GM12878 (cell line): Measurements from ENCODE around the gene RGS14. TPM values are rescaled to one million over a fixed set of nuclear protein-coding genes. Genes with fewer than 3 reads are reported as not detected.

Experiments
- ATAC-seq: fragments of 200-7000 bp; cut with Tn5 transposase; 3 replicates; pipeline ENCODE4 v1.9.1; 2020; ENCODE audit warnings: mild to moderate bottlenecking, moderate library complexity
- BruUV-seq: library from RNA; stranded (reverse); fragments of 400-500 nt; replicated peaks from 2 replicates; lab custom pipeline; 2021; lab: Mats Ljungman, UMichigan
- CTCF ChIA-PET: fragments of 300-600 bp; sonication (Branson Sonifier 250); formaldehyde crosslinking; extraction: SDS; loops from one replicate; lab custom pipeline; 2021; ENCODE audit warnings: inconsistent platforms; lab: Yijun Ruan, JAX
- POLR2A ChIA-PET: fragments of 350-600 bp; formaldehyde crosslinking; extraction: SDS; loops from one replicate; lab custom pipeline; 2021; ENCODE audit warnings: inconsistent platforms; lab: Charles Lee
- RAD21 ChIA-PET: fragments of 300-600 bp; sonication (Branson Sonifier 250); formaldehyde crosslinking; loops from one replicate; lab custom pipeline; 2023; ENCODE audit warnings: antibody characterized with exemption; ENCODE audit not compliant: unreplicated experiment; lab: Charles Lee
- SMC1A ChIA-PET: fragments of 300-600 bp; sonication (Branson Sonifier 250); formaldehyde crosslinking; loops from one replicate; lab custom pipeline; 2023; ENCODE audit not compliant: unreplicated experiment, uncharacterized antibody; lab: Charles Lee
- DNase-seq: peaks from one replicate; pipeline ENCODE4 v3.0.0-alpha.2; 2011; ENCODE audit warnings: low read depth, low spot score
- FAIRE-seq: peaks from 3 replicates; lab custom pipeline; 2011; peaks lifted over from hg19 to GRCh38; lab: Jason Lieb, UNC
- H2AFZ ChIP-seq: 2 replicates; pipeline ENCODE4 v1.6.0; 2011; ENCODE audit warnings: low read depth, low read length, control low read depth; ENCODE audit not compliant: control insufficient read depth
- H3K27ac ChIP-seq: 2 replicates; pipeline ENCODE4 v1.5.1; 2011; ENCODE audit warnings: control low read depth; ENCODE audit not compliant: control insufficient read depth, insufficient read depth
- H3K27me3 ChIP-seq, 2 experiments: replicated peaks in 1 of 2; 2 replicates each; pipeline versions ENCODE4 v1.6.0 to v1.6.1; 2011; ENCODE audit warnings: low read length in 1 of 2; ENCODE audit not compliant: control insufficient read depth in 2 of 2, insufficient read depth in 2 of 2
- H3K36me3 ChIP-seq, 2 experiments: 2 replicates each; pipeline ENCODE4 v1.5.1; 2011; ENCODE audit warnings: low read length in 1 of 2; ENCODE audit not compliant: control insufficient read depth in 2 of 2, insufficient read depth in 2 of 2
- H3K4me1 ChIP-seq: 2 replicates; pipeline ENCODE4 v1.6.1; 2011; ENCODE audit warnings: mild to moderate bottlenecking, low read length, moderate library complexity, mixed read lengths; ENCODE audit not compliant: control insufficient read depth, insufficient read depth
- H3K4me2 ChIP-seq: 2 replicates; pipeline ENCODE4 v1.6.0; 2011; ENCODE audit warnings: control low read depth; ENCODE audit not compliant: control insufficient read depth, insufficient read depth
- H3K4me3 ChIP-seq: fragments of 200-600 bp; sonication (generic); 2 replicates; pipeline ENCODE4 v1.5.1; 2016
- H3K79me2 ChIP-seq: 2 replicates; pipeline ENCODE4 v1.6.0; 2011; ENCODE audit warnings: low read length; ENCODE audit not compliant: control insufficient read depth, insufficient read depth
- H3K9ac ChIP-seq: 2 replicates; pipeline ENCODE4 v1.8.0; 2011; ENCODE audit warnings: low read length, control low read depth, mixed read lengths; ENCODE audit not compliant: control insufficient read depth, insufficient read depth
- H3K9me3 ChIP-seq: replicated peaks from 3 replicates; pipeline ENCODE4 v1.5.1; 2011; ENCODE audit warnings: mild to moderate bottlenecking, low read length; ENCODE audit not compliant: control insufficient read depth, insufficient read depth
- H4K20me1 ChIP-seq: 2 replicates; pipeline ENCODE4 v1.6.0; 2011; ENCODE audit not compliant: control insufficient read depth, insufficient read depth
- FOXK2 ChIP-seq: fragments of 450-650 bp; IDR thresholded peaks from 2 replicates; pipeline ENCODE4 v1.6.1; 2017; ENCODE audit warnings: mild to moderate bottlenecking, moderate library complexity
- GABPA ChIP-seq: IDR thresholded peaks from 2 replicates; pipeline ENCODE4 v1.6.1; 2014; ENCODE audit warnings: antibody characterized with exemption, low read depth, mild to moderate bottlenecking, inconsistent platforms
- GATAD2B ChIP-seq: fragments of 450-650 bp; conservative IDR thresholded peaks from 2 replicates; pipeline ENCODE4 v1.6.1; 2017; ENCODE audit warnings: low read depth, mild to moderate bottlenecking, moderate library complexity
- HCFC1 ChIP-seq: fragments of 150-350 bp; IDR thresholded peaks from 2 replicates; pipeline ENCODE4 v1.6.1; 2014; ENCODE audit warnings: low read length
- JUND ChIP-seq: IDR thresholded peaks from 2 replicates; pipeline ENCODE4 v1.6.1; 2012; ENCODE audit warnings: low read depth, mild to moderate bottlenecking, low read length, improper control_type of control experiment, moderate library complexity
- MTA2 ChIP-seq: fragments of 450-650 bp; IDR thresholded peaks from 2 replicates; pipeline ENCODE4 v1.6.1; 2016; ENCODE audit warnings: low read depth, mild to moderate bottlenecking, moderate library complexity
- NR2C2 ChIP-seq: IDR thresholded peaks from 2 replicates; pipeline ENCODE4 v1.6.1; 2011; ENCODE audit warnings: borderline replicate concordance, low read depth; ENCODE audit not compliant: control insufficient read depth, insufficient read length
- RELA ChIP-seq: fragments of 450-650 bp; IDR thresholded peaks from 2 replicates; pipeline ENCODE4 v1.8.0; 2014; ENCODE audit warnings: borderline replicate concordance; ENCODE audit not compliant: partially characterized antibody
- RUNX3 ChIP-seq: IDR thresholded peaks from 2 replicates; pipeline ENCODE4 v1.6.1; 2012; ENCODE audit warnings: low read length, inconsistent platforms
- SIN3A ChIP-seq: IDR thresholded peaks from 2 replicates; pipeline ENCODE4 v1.6.1; 2012; ENCODE audit warnings: low read depth, low read length, improper control_type of control experiment
- WGBS: methylation state at CpG from one replicate; pipeline ENCODE4 v1.1.6; 2016; ENCODE audit warnings: low lambda C conversion rate; ENCODE audit not compliant: insufficient replicate concordance, insufficient coverage; ENCODE audit errors: missing lambda C conversion rate; 5-methylcytosine and 5-hydroxymethylcytosine counted together
- in situ Hi-C: fragments of 300-500 bp; cut with MboI; formaldehyde crosslinking; loops from 9 replicates; pipeline ENCODE4 v1.14.3; 2018; ENCODE audit warnings: mixed read lengths
- intact Hi-C: fragments of 100-400 bp; cut with micrococcal nuclease; formaldehyde crosslinking; loops from one replicate; pipeline ENCODE4 v1.14.2; 2022; ENCODE audit not compliant: unreplicated experiment
- polyA plus RNA-seq, 11 experiments: library from polyadenylated mRNA; depleted of rRNA in 4 of 11; unstranded in 6 of 11; stranded (reverse) in 5 of 11; fragments of >200 nt; fragmentation: Nextera tagmentation in 4 of 11; fragmentation: Illumina TruSeq in 1 of 11; extraction: Ambion mirVana in 4 of 11; extraction: Trizol in 1 of 11; gene quantifications; 1 replicate in 1 of 11; 2 replicates in 10 of 11; pipeline versions ENCODE4 v1.2.1 to v1.2.3, GENCODE V29; 2011 to 2016; ENCODE audit warnings: inconsistent platforms in 2 of 11, missing spikeins in 2 of 11, low read depth in 1 of 11
- total RNA-seq, 4 experiments: library from RNA; depleted of rRNA in 3 of 4; stranded (reverse); fragments of >200 nt in 3 of 4; fragmentation: Illumina TruSeq in 1 of 4; extraction: Trizol in 1 of 4; gene quantifications; 2 replicates each; pipeline versions ENCODE4 v1.2.1 to v1.2.3, GENCODE V29; 2013 to 2021
- TF ChIP-seq, protein P1 (sequence below): fragments of 450-650 bp; IDR thresholded peaks from 2 replicates; pipeline ENCODE4 v1.6.1; 2017; ENCODE audit warnings: mild to moderate bottlenecking, moderate library complexity
- TF ChIP-seq, protein P2 (sequence below): fragments of 150-350 bp; IDR thresholded peaks from 2 replicates; pipeline ENCODE4 v1.6.1; 2016; ENCODE audit warnings: low read depth, low read length

The RGS14 gene
- total and polyA plus RNA-seq, 10 of the 15 experiments (the other 5 are each of a cell fraction or from before 2014, with no cell fraction given), result 0.19 to 88.7 (median 54.8) TPM

DNA sequence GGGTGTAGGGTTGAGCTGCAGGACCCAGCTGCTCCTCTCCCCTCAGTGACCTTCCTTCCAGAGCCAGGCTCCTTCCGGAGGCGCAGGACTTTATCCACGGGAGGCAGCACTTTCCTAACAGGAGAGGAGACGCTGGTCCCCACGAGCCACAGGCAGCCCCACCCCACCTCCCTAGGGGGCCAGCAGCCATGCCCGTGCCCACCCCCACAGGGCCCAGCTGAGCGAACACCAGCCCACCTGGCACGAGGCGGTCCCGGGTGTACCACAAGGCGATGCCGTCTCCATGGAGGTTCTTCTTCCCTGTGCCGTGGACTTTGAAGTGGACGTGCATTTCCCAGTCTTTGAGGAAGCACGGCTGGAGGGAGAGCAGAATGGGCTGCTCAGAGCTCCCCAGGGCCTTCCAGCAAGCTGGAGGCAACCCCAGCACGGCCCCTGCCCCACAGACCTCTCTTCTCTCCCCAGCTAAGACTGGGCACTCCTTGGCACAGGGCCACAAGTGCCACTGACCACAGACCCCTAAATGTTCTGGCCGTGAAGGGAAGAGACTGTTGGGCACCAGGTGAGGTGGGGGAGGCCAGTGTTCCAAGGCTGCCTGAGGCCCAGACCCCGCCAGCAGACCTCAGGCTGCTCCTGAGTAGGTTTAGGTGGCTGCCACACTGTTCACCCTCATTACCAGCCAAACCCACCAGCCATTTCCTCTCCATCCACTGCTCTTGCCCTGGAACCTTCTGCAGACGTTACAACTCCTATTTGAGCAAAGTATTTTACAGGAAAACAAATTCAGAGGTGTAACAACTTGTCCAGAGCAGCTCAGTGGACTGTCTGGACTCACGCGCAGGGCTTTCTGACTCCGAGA, 19.2 kb upstream of the RGS14 start (continued):
- TF ChIP-seq SIN3A (no peak), MTA2 (no peak), RUNX3 (no peak), GATAD2B (no peak), NR2C2 (no peak)

DNA sequence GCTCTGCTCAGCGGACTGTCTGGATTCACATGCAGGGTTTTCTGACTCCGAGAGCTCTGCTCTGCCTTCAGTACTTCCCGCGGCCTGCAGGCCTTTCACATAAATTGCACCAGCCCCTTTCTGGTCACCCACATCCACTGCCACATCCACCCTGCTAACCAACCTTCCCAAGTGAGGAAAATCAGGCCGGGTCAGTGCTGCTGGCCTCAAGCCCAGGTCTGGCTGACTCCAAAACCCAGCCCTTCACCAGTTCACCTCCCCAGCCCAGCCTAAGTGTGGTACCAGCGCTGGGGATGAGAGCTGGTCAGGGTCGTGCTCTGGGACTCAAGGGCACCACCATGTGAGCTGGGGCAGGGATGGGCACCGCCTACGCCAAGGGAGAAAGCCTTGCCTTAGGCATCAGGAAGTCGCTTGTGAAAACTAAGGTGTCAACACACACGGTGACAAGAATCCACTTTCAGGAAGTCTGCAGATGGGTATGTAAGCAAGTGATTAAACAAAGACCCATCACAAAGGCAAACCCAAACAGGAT, 18.6 kb upstream of the RGS14 start:
- Histone ChIP-seq H3K9ac (no peak overlapping the region), H2AFZ (no peak overlapping the region), H3K4me2 (no peak overlapping the region), H3K27me3 (no peaks in the 10 kb centered on the region), H3K27ac (no peak overlapping the region), H3K79me2 (peaks cover 20% of the 10 kb centered on the region), H3K9me3 (no peaks in the 10 kb centered on the region; the same call in 1 of the 3 replicates), H4K20me1 (no peaks in the 10 kb centered on the region), H3K36me3 (peaks cover 21 to 46% of the 10 kb centered on the region in 2 experiments), H3K4me3 (no peak overlapping the region), H3K4me1 (no peaks in the 10 kb centered on the region)
- FAIRE-seq, result no peak
- 91% methylated on average over 11 of the region's 11 CpGs for WGBS
- POLR2A ChIA-PET, result no interaction called here
- CTCF ChIA-PET, result interaction anchor here (1.0 kb wide), 1 partner anchor 30 kb away, joined by 3 read pairs; no protein-coding TSS in a partner anchor
- no peak for ATAC-seq
- BruUV-seq, result no TSS peak
- no peak for DNase-seq
- SMC1A ChIA-PET, result no interaction called here
- in situ Hi-C loops (no loop called here), intact Hi-C loops (no loop called here)
- RAD21 ChIA-PET, result no interaction called here
- TF ChIP-seq FOXK2 (no peak), HCFC1 (no peak), RELA (no peak), GABPA (no peak), JUND (no peak)
- TF ChIP-seq, protein P1, sequence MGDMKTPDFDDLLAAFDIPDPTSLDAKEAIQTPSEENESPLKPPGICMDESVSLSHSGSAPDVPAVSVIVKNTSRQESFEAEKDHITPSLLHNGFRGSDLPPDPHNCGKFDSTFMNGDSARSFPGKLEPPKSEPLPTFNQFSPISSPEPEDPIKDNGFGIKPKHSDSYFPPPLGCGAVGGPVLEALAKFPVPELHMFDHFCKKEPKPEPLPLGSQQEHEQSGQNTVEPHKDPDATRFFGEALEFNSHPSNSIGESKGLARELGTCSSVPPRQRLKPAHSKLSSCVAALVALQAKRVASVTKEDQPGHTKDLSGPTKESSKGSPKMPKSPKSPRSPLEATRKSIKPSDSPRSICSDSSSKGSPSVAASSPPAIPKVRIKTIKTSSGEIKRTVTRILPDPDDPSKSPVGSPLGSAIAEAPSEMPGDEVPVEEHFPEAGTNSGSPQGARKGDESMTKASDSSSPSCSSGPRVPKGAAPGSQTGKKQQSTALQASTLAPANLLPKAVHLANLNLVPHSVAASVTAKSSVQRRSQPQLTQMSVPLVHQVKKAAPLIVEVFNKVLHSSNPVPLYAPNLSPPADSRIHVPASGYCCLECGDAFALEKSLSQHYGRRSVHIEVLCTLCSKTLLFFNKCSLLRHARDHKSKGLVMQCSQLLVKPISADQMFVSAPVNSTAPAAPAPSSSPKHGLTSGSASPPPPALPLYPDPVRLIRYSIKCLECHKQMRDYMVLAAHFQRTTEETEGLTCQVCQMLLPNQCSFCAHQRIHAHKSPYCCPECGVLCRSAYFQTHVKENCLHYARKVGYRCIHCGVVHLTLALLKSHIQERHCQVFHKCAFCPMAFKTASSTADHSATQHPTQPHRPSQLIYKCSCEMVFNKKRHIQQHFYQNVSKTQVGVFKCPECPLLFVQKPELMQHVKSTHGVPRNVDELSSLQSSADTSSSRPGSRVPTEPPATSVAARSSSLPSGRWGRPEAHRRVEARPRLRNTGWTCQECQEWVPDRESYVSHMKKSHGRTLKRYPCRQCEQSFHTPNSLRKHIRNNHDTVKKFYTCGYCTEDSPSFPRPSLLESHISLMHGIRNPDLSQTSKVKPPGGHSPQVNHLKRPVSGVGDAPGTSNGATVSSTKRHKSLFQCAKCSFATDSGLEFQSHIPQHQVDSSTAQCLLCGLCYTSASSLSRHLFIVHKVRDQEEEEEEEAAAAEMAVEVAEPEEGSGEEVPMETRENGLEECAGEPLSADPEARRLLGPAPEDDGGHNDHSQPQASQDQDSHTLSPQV, result no peak
- TF ChIP-seq, protein P2, sequence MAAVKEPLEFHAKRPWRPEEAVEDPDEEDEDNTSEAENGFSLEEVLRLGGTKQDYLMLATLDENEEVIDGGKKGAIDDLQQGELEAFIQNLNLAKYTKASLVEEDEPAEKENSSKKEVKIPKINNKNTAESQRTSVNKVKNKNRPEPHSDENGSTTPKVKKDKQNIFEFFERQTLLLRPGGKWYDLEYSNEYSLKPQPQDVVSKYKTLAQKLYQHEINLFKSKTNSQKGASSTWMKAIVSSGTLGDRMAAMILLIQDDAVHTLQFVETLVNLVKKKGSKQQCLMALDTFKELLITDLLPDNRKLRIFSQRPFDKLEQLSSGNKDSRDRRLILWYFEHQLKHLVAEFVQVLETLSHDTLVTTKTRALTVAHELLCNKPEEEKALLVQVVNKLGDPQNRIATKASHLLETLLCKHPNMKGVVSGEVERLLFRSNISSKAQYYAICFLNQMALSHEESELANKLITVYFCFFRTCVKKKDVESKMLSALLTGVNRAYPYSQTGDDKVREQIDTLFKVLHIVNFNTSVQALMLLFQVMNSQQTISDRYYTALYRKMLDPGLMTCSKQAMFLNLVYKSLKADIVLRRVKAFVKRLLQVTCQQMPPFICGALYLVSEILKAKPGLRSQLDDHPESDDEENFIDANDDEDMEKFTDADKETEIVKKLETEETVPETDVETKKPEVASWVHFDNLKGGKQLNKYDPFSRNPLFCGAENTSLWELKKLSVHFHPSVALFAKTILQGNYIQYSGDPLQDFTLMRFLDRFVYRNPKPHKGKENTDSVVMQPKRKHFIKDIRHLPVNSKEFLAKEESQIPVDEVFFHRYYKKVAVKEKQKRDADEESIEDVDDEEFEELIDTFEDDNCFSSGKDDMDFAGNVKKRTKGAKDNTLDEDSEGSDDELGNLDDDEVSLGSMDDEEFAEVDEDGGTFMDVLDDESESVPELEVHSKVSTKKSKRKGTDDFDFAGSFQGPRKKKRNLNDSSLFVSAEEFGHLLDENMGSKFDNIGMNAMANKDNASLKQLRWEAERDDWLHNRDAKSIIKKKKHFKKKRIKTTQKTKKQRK, result no peak
